GM03348 (cell line): ENCODE measurements around the gene TCERG1L.
"Not testable (repeated sequence)": the region's sequence is repeated elsewhere in the genome, so short reads cannot be mapped to it uniquely, and the experiment has no call there.

Source experiments
- DNase-seq: peaks from one replicate; pipeline ENCODE4 v3.0.0; 2012; ENCODE audit warnings: low spot score

The TCERG1L gene

DNA sequence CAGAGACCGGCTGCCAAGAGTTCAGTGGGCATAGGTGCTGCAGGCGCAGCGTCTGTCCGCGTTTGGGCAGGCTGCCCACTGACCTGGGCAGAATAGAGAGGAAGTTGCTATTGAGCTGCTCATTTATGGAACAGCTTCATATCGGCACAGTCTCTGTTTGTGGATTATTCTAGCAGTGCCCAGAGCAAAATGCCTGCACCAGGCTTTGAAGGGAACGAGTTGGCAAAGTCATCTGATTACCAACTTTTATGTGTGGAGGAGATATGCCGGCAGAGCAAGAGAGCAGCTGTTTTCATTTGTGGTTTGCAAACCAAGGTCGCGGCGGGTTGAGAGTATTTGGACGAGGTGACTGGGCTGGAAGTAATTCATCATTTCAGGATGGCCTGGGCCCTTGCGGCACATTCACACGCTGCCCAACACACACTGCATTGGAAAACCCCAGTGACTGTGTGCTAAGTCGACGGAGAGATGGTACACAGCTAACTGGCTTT, 228.5 kb downstream of the TCERG1L start:
- DNase-seq = no peak

DNA sequence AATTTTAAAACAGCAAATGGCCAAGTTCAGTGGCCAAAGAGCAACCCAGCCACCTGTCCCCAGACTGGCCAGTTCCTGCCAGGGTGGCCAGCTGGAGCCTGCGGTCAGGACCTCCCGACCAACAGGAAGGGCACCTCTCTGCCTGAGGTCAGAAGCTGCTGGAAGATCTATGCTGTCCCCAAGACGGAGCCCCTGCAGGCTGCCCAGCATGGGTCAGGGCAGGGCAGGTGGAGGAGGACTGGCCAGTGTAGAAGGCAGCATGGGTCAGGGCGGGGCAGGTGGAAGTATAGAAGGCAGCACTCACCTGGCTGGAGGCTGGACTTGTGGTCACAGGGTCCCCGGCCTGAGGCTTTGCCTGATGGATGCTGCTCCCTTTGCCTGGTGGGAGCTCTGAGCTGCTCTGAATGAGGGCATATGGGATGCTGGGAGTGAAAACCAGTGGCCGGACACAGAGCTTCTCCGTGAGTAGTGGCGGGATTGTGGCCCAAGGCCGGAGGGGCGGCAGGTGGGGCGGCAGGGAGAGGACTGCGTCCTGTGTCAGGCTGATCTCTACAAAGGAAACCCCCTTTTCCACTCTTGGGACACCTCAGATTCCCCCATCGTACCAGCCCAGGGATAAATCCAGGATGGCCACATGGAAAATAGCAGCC, 229.2 kb downstream of the TCERG1L start:
- no peak for DNase-seq

DNA sequence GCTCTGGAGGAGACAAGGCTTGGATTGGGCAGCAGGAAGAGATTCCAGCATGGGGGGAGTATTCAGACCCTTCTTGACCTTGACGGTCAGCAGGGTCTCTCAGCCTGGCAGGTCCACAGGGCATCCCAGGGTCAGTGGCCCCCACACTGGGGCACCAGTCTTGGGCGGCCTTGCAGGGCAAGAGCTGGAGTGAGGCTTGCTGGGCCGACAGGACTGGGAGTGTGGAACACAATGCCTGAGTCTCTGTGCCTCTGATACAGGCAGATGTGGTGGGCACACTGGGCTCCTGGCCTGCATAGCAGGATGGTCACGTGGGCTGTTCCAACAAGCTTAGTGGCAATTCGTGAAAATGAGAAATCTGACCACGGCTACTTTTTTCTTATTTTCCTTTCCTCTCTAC, 229.7 kb downstream of the TCERG1L start:
- DNase-seq = no peak

GRCh38 chr10:131081376-131081775, 230.1 kb downstream of the TCERG1L start:
- DNase-seq = no peak

DNA sequence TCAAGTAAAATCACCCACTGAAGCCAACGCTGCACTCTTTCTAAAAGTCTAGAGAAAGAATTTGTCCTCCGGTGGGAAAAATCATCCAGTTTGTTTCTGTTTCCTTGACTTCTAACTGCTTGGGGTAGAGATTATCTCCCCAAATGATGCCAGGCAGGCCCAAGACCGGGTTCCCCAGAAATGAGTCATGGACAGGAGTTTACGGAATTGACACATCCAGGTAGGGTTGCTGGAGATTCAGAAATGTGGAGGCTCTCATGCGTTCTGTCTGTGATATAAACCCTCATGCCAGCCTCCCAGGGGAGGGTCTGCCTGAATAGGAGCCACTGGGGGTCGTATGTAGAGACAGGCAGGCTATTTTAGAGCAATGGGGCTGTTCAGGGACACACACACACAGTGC, 230.9 kb downstream of the TCERG1L start:
- no peak for DNase-seq

GRCh38 chr10:131079314-131079713, 232.2 kb downstream of the TCERG1L start:
- DNase-seq = no peak

- DNase-seq = not testable (repeated sequence)
Observed at GRCh38 chr10:131078882-131079280, 232.6 kb downstream of the TCERG1L start.

GRCh38 chr10:131078131-131078881, 233.2 kb downstream of the TCERG1L start:
- no peak for DNase-seq

DNA sequence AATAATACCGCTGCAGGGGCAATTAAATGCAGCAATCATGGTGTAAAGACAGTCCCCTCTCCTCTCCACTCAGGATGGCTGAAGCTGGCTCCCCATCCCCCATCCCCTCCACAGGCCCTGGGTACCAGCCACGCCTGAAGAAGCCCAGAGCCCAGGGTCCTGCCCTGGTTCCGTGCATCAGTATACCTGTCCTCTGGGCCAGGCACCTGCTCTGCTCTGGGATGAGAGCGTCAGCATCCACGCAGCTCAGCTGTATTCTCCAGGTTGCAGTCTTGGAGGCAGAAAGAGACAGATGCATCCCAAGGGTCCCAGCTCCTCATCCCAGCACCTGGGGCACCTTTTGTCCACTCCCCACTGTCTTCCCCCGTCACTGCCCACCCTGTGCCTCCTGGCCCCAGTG, 233.8 kb downstream of the TCERG1L start:
- DNase-seq = no peak

DNA sequence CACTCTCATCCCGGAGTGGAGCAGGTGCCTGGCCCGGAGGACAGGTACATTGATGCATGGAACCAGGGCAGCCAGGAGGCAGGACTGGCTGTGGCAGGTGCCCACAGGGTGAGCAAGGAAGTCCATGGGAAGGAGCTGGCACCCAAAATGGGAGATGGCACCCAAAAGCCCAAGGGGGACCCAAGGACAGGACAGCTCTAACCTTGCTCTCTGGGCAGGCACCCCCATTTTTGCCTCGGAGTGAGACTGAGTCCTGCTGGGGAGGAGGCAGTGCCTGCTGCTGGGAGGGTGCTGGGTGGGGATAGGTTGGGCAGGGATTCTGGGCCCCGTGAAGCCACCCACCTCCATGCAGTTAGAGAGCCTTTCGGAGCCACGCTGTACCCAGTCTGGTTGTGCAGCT, 234.5 kb downstream of the TCERG1L start:
- DNase-seq = no peak

DNA sequence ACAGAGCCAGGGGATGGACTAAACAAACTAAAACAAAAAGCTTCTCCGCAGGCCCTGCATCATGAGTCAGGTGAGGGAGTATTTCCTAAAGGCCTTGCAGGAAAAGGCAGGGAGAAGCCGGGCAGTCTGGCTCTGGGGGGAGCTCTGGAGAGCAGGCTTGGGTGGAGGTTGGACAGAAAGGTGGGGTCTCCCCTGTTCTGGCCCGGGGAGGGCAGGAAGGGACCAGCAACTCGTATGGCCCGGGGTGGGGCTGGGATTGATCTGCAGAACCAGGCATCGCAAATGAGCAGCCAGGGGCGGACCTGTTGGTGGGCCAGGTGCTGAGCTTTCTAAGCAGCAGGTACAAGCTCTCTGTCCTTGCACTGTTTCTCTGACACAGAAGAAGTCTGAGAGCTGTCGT, 235.2 kb downstream of the TCERG1L start:
- DNase-seq = no peak

- no peak for DNase-seq
Observed at GRCh38 chr10:131075218-131075770, 236.2 kb downstream of the TCERG1L start.

GRCh38 chr10:131074682-131075081, 236.8 kb downstream of the TCERG1L start:
- DNase-seq = no peak

GRCh38 chr10:131073469-131074035, 238.0 kb downstream of the TCERG1L start:
- DNase-seq = no peak

DNA sequence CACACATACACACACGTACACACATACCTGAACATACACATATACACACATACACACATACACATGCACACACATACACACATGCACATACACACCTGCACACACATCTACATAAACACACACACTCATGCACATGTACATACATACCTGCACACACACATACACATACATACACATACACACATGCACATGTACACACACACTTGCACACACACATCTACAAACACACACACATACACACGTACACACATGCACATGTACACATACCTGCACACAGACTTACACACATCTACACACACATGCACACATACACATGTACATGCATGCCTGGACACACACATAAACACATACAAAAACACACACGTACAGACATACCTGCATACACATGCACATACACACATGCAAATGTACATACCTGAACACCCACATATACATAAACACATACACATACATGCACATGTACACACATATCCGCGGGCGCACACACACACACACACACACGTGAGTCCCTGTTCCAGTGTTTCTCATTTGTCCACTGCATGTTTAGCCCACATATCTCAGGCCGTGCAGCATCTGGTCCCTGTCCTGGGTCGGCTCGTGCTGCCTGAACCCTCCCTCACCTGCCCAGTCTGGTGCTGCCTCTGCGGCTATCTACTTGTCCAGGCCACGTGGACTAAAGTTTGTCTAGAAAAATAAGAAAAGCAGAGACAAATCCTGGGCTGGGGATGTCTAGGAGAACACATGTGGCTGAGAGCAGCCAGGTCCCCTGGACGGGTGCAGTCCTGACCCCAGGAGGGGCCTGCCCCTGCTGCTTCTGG, 238.7 kb downstream of the TCERG1L start:
- no peak for DNase-seq

GRCh38 chr10:131071721-131072120, 239.8 kb downstream of the TCERG1L start:
- no peak for DNase-seq

DNA sequence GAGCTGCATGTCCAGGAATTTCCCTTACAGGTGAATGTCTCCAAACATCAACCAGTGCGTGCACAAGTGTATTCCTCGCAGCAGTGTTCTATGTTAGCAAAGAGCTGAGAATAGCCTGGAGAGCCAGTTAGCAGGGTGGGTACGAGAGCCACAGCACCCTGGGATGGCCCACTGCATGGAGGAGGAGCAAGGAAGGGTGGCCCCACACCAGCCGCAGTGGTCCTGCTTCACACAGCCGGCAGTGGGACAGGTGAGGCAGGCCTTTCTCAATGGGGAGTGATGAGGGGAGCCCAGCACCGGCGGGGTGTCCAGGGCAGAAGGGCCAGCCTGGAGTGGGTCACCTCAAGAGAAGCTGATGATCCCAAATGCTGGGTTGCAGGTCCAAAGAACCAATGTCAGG, 240.7 kb downstream of the TCERG1L start:
- no peak for DNase-seq

DNA sequence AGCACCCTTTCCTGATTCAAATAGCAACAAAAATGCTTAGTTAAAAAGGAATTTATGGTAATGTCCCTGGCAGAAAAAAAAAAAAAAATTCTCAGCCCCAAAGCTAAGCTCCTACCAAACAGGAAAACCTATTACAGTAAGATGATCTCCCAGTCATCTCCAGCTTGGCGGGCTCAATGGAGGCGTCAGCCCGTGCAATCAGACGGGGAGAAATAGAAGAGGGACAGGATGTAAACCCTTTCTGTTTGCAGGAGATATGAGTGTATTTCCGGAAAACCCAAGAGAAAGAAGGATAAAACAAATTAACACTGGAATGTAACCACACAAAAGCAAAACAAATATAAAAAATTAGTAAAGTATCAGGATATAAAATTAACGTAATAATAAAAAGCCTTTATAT, 242.8 kb downstream of the TCERG1L start:
- no peak for DNase-seq

GRCh38 chr10:131068311-131068710, 243.2 kb downstream of the TCERG1L start:
- no peak for DNase-seq

- DNase-seq = no peak
Observed at GRCh38 chr10:131067690-131068089, 243.8 kb downstream of the TCERG1L start.

DNA sequence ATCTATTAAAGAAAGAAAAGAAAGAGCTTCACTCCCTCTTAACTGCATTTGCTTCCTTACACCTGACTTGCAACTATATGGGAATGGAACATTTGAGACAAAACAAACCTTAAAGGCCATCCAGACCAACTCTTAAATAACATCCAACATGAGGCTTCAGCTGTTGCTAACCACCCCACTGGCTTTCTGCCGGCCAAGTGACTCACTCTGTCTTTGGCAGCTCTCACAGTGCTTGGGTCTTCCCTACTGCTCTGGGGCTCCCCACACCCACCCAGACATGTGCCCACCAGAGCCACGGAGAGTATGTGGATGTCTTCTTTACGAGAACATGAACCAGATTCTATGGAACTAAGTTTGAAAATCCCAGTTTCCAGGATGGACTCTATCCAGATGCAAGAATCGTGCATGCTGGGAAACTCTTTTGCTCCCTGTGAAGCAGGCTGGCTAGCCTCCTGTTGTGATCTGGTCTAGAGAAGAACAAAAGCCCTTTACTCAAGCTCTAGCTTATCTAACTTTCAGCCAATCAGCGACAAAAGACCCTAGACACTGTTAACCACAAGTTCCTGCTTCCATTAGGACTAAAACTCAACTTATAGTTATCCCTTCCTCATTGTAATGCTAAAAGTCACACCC, 245.7 kb downstream of the TCERG1L start:
- DNase-seq = no peak

- no peak for DNase-seq
Observed at GRCh38 chr10:131063311-131063710, 248.2 kb downstream of the TCERG1L start.
